Fibroblast of skin of left biceps (primary cell): ENCODE results near the gene METTL23.

Source experiments
- DNase-seq, 2 experiments: peaks; one replicate each; pipeline ENCODE4 v3.0.0-alpha.2; 2013; ENCODE audit warnings: low read depth in 2 of 2

METTL23 gene

GRCh38 chr17:76757256-76757655 lies 30.6 kb downstream of the METTL23 start:
- no peak for DNase-seq

GRCh38 chr17:76758570-76758969 lies 31.9 kb downstream of the METTL23 start:
- no peak for DNase-seq

- DNase-seq: peak; percentile 68 to 72
Measured at GRCh38 chr17:76772842-76773525, 46.3 kb downstream of the METTL23 start.

GRCh38 chr17:76775021-76775600 lies 48.5 kb downstream of the METTL23 start:
- no peak for DNase-seq

- DNase-seq: no peak
Measured at GRCh38 chr17:76781056-76781982, 54.7 kb downstream of the METTL23 start.

GRCh38 chr17:76783146-76783545 lies 56.5 kb downstream of the METTL23 start:
- DNase-seq: no peak
